ENCODE results near the gene ENTREP3.

ENTREP3 gene

DNA sequence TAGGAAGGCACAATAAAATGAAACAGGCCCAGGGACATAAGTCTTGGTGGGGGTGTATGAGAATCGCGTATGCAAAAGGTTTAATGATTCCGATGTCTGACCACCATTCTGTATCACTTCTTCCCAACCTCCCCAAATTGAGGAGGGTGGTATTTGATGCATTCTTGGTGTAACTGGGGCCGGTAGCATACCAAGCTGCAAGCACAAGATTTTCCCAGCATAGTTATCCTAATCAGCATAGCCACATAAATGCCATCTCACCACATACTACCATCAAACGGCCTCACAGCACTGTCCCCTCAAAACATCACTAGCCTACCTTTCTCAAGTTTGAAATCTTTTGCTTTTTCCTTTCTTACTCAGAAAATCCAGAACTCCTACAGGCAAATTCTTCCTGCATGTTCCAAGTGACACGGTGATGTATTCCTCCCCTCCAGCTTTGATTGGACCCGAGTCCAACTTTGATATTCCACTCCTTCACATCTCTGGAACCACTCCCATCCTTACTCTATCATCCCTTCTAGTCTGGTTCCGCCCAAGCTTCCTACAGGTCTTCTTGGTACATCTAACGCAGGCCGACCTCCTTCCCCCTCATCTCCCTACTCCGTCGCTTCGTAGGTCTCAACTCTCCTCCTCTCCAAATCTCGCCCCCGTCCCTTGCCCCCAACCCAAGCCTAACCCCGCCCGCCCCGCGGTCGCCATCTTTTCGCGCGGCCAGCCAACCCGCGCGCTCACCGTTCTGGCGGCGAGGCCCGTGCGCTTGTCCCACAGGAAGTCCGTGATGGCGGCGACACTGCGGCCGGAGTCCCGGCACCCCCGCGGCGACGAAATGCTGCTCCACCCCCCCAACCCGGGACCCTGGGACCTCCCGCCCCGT is 17.4 kb upstream of the ENTREP3 start:
- peak; percentile 37 for DNase-seq (ENCODE audit: low read depth)
- TF ChIP-seq, protein P1, sequence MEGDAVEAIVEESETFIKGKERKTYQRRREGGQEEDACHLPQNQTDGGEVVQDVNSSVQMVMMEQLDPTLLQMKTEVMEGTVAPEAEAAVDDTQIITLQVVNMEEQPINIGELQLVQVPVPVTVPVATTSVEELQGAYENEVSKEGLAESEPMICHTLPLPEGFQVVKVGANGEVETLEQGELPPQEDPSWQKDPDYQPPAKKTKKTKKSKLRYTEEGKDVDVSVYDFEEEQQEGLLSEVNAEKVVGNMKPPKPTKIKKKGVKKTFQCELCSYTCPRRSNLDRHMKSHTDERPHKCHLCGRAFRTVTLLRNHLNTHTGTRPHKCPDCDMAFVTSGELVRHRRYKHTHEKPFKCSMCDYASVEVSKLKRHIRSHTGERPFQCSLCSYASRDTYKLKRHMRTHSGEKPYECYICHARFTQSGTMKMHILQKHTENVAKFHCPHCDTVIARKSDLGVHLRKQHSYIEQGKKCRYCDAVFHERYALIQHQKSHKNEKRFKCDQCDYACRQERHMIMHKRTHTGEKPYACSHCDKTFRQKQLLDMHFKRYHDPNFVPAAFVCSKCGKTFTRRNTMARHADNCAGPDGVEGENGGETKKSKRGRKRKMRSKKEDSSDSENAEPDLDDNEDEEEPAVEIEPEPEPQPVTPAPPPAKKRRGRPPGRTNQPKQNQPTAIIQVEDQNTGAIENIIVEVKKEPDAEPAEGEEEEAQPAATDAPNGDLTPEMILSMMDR (IDR thresholded peaks at IDR 0.05; ENCODE audit: low read depth, low read length, missing control alignments) = no peak
- H3K4me3 ChIP-seq (ENCODE audit: low read depth, low read length) = peak overlapping the region; percentile 82
- in situ Hi-C loops (cut with HindIII; ENCODE audit: low sequenced_read_pairs) = no loop called here

DNA sequence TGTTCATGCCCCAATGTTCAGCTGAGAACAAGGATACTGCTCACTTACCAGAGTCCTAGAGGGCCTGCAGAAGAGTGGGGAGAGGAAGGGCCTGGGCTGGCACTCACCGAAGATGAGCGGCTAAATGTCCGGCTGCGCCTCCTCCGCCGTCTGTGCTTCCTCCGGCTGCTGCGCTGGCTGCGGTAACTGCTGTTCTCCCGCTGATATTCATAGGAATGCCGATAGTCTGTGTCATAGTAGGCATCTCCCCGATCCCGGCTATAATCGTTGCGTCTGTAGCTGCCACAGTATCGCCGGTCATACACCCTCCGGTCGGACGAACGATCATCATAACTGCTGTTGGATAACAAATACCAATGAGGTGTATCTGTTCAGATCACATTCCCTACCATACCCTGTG is 14.1 kb upstream of the ENTREP3 start:
- TF ChIP-seq, protein P1 (IDR thresholded peaks at IDR 0.05; ENCODE audit: low read depth, low read length, missing control alignments) = no peak
- in situ Hi-C loops (cut with HindIII; ENCODE audit: low sequenced_read_pairs) = no loop called here
- no peak for DNase-seq (ENCODE audit: low read depth)
- H3K4me3 ChIP-seq (ENCODE audit: low read depth, low read length) = no peak overlapping the region

DNA sequence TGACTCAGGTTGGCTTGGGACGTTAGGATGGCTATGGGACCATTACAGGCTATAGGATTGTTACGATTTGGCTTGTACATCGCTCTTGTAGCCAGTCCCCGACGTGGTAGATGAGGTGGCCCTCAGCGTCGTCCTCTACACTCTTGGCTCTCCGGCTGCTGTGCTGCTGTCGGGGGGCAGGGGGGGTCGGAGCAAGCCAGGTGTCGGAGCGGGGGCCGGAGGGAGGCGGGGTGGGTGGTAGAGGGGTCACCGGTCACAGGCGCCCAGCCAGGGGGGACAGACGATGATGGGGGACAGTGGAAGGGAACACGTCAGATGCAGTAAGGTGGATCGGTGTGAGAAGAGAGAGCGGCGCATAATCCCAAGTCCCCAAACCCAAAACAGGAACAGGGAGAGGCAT is 13.3 kb upstream of the ENTREP3 start:
- in situ Hi-C loops (cut with HindIII; ENCODE audit: low sequenced_read_pairs) = no loop called here
- H3K4me3 ChIP-seq (ENCODE audit: low read depth, low read length) = no peak overlapping the region
- no peak for DNase-seq (ENCODE audit: low read depth)
- TF ChIP-seq, protein P1 (IDR thresholded peaks at IDR 0.05; ENCODE audit: low read depth, low read length, missing control alignments) = no peak

DNA sequence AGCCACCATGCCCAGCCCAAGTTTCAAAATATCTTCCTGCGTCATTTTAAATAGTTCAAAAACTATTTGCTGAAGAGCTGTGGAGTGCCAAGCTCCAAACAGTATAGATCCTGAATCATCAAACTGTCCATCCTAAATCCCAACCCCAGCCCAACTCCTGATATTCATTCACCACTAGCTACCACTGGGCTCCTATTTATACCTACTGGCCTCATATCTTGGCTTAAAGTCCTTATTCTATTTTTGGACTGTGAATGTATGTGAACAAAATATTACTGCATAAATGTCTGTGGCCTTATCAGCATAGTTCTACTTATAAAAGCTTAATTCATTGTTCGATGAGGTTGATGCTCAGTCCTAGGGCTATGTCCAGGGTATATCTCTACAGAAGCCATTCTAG is 12.1 kb upstream of the ENTREP3 start:
- DNase-seq (ENCODE audit: low read depth) = no peak
- TF ChIP-seq, protein P1 (IDR thresholded peaks at IDR 0.05; ENCODE audit: low read depth, low read length, missing control alignments) = no peak
- H3K4me3 ChIP-seq (ENCODE audit: low read depth, low read length) = no peak overlapping the region
- in situ Hi-C loops (cut with HindIII; ENCODE audit: low sequenced_read_pairs) = no loop called here

DNA sequence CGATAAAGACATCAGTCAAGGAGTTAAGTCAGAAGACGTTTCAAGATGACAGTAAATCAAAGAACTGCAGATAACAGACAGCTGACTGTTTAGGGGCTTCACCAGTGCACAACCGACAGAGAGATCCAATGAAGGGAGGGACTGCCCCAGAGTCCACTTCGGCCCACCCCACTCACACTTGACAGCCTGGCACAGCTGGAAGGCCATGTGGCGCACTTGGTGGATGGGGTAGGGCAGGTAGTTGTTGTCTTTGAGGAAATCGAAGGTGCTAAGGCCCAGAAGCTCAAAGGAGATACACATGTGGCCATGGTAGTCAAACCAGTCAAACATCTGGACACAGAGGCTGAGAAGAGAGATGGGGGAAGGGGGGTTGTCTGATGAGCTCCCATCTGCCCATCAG is 11.3 kb upstream of the ENTREP3 start:
- DNase-seq (ENCODE audit: low read depth) = no peak
- no peak overlapping the region for H3K4me3 ChIP-seq (ENCODE audit: low read depth, low read length)
- TF ChIP-seq, protein P1 (IDR thresholded peaks at IDR 0.05; ENCODE audit: low read depth, low read length, missing control alignments) = no peak
- in situ Hi-C loops (cut with HindIII; ENCODE audit: low sequenced_read_pairs) = no loop called here

DNA sequence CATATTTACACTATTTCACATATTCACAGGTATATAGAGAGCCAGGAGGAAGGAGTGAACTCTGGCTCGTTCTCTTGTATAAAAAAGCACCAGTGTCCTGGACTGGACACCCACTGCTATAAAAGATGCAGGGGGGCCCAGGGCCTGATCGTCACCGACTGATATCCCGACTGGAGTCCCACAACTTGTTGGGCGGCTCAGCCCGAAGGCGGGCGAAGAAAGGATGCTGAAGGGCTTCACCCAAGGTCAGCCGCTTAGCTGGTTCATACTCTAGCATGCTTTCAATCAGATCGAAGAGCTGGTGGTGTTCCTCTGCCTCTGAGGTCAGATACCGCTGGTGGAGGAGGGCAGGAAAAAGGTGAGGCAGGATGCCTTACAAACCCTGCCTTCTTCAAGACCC is 7.8 kb upstream of the ENTREP3 start:
- in situ Hi-C loops (cut with HindIII; ENCODE audit: low sequenced_read_pairs) = no loop called here
- no peak for DNase-seq (ENCODE audit: low read depth)
- no peak overlapping the region for H3K4me3 ChIP-seq (ENCODE audit: low read depth, low read length)
- TF ChIP-seq, protein P1 (IDR thresholded peaks at IDR 0.05; ENCODE audit: low read depth, low read length, missing control alignments) = no peak

Measured in astrocyte of the cerebellum (primary cell).